Cardiac fibroblast (primary cell): ENCODE results near the gene PTPRN2.

Experiments used
- DNase-seq, 2 donors: peaks; one replicate each; pipeline versions ENCODE4 v3.0.0 to v3.0.0-alpha.2; 2010; ENCODE audit warnings: low read depth in 2 of 2
- H3K4me3 ChIP-seq, 2 donors: replicated peaks in 1 of 2; 1 replicate in 1 of 2; 2 replicates in 1 of 2; pipeline ENCODE4 v1.5.1; 2011; ENCODE audit warnings: low read depth in 2 of 2, low read length in 2 of 2, mild to moderate bottlenecking in 2 of 2, moderate library complexity in 1 of 2
- CTCF ChIP-seq: IDR thresholded peaks from one replicate; pipeline ENCODE4 v1.5.1; 2011; ENCODE audit warnings: low read depth, mild to moderate bottlenecking, low read length, inconsistent platforms

Gene PTPRN2

GRCh38 chr7:158394936-158395335, 192.7 kb downstream of the PTPRN2 start:
- no peak for DNase-seq
- H3K4me3 ChIP-seq = no peak overlapping the region
- TF ChIP-seq CTCF = peak; percentile 39

- no peak for DNase-seq
- H3K4me3 ChIP-seq = no peak overlapping the region
- TF ChIP-seq CTCF = no peak
These were observed 193.5 kb downstream of the PTPRN2 start for GRCh38 chr7:158393926-158394625.

- DNase-seq = no peak
- no peak for TF ChIP-seq CTCF
These were observed 195.4 kb downstream of the PTPRN2 start for GRCh38 chr7:158392251-158392650.

GRCh38 chr7:158391541-158391940, 196.1 kb downstream of the PTPRN2 start:
- no peak for TF ChIP-seq CTCF
- no peak overlapping the region for H3K4me3 ChIP-seq
- no peak for DNase-seq

More at GRCh38 chr7:158392251-158392650, 195.4 kb downstream of the PTPRN2 start:
- no peak overlapping the region for H3K4me3 ChIP-seq

- no peak overlapping the region for H3K4me3 ChIP-seq
- no peak for DNase-seq
- TF ChIP-seq CTCF = no peak
These were observed 196.5 kb downstream of the PTPRN2 start for GRCh38 chr7:158391141-158391540.

- no peak overlapping the region for H3K4me3 ChIP-seq
- TF ChIP-seq CTCF = no peak
- DNase-seq = no peak
These were observed 197.2 kb downstream of the PTPRN2 start for GRCh38 chr7:158390460-158390859.
